Right ventricle myocardium inferior (tissue), 1 donor: Measurements from ENCODE around the gene NXPH2. TPM values are rescaled to one million over a fixed set of nuclear protein-coding genes. Genes with fewer than 3 reads are reported as not detected.

Experiments used
- ATAC-seq: fragments of 200-7000 bp; cut with Tn5 transposase; one replicate; pipeline ENCODE4 v1.9.1; 2020; ENCODE audit warnings: mild to moderate bottlenecking, moderate library complexity
- DNase-seq: peaks from one replicate; pipeline ENCODE4 v3.0.0; 2021; ENCODE audit errors: missing footprints
- intact Hi-C: fragments of 100-400 bp; cut with DNase I; formaldehyde crosslinking; loops from one replicate; pipeline ENCODE4 v1.11.0; 2022
- long read RNA-seq: library from polyadenylated mRNA; unstranded; transcript quantifications from one replicate; pipeline ENCODE4 v2.0.0, GENCODE V29; 2021
- total RNA-seq: library from RNA; stranded (reverse); fragmentation: NEBNext Ultra II Directional; extraction: Animal tissue kit (Norgen Biotek cat#: 25700); gene quantifications from one replicate; pipeline ENCODE4 v1.2.1, GENCODE V29; 2021
- donor health status: DM: no; HTN: yes; CAD: no; lungs with severe emphysema.

Gene NXPH2
- not detected for total RNA-seq
- long read RNA-seq: 0 reads

DNA sequence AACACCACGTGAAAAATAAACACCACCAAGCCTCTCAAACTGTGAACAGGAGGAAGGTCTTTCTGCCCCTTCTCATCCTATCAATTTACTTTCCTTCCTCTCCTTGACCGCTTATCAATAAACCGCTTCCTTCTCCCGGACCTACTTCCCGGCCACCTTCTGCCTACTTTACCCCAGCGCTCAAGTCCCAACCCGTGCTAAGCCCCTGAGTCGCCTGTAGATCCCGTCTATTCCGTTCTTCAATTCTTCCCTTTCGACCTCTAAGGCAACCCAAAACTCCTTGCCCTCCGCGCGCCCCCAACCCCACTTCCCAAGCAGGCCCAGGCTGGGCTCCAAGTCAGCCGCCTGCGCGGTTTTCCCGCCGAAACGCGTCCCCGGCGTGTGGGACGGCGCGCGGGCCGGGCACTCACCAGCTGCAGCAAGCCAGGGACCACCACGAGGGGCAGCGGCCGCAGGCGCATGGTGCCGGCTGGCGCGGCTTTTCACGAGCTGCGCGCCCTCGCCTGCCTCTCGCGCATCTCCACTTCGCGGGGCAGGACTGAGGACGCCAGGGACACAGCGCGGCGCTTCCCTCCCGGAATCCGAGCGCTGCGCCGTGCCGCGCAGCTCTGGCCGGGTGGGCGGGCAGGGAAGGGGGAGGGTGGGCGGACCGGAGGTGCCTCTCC, at the start of gene NXPH2:
TSS of gene NXPH2 (minus strand) at position 610 of the 665 bp plus-strand sequence. CDS start at position 461, 149 bp downstream.
- DNase-seq (no peak), ATAC-seq (no peak)
- intact Hi-C loops: no loop called here

DNA sequence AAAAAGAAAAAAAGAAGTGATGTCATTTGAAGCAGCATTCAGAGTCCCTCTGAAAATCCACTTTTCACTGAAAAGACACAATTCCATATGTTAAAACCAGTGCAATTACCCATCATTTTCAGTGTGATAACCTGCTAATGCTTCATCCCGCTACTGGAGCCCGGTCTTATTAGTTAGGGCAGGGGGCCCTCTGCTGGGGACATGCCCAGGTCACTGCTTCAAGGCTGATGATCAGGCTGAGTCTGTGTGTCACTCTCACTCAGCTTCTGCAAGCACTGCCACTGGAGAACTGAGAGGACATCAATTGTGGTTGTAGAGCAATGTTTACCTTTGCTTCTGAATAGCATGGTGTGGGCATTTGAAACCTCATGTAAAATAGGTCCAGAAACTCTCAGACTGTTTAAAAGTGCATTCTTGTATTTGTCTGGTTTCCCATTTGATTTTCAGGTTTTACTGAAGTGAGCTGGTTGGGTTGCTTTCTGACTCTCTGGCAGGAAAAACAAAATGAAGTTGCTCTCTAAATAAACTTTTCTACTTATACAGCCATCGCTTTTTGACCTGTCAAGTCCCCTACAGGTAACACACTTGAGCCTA, 49.2 kb upstream of the NXPH2 start:
- DNase-seq (no peak), ATAC-seq (no peak)

DNA sequence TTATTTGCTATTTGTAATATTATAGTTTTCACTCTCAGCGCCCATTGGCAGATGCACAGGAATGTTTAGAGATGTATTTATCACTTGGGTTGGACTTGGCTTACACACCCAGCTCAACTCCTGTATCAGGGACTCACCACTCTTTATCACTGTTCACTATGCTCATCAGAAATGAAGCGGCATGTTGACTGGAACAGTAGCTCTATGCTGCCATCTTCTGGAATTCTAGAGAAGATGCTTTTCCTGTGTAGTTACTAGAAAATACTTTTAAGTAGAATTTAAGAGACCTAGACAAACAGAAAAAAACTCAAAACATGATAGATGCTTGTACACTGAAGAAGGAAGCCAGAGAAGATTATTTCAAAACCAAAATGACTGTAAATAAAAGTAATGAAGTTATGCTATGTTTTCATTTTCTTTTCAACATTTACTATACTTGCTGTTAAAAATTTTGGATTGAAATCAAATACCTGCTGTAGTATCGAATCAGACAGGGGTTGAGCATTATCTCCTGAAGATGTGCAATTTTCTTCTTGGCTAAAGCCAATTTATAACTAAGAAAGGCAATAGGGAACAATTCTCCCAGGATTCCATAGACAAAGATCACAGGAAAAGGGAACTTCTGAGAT, 47.4 kb upstream of the NXPH2 start:
- intact Hi-C loops: loop anchor here (2.0 kb wide), 1 partner anchor 917 kb away; no protein-coding TSS in a partner anchor
- ATAC-seq (peak; percentile 69), DNase-seq (no peak)

More for the DNA sequence above, 49.2 kb upstream of the NXPH2 start:
- intact Hi-C loops: no loop called here

DNA sequence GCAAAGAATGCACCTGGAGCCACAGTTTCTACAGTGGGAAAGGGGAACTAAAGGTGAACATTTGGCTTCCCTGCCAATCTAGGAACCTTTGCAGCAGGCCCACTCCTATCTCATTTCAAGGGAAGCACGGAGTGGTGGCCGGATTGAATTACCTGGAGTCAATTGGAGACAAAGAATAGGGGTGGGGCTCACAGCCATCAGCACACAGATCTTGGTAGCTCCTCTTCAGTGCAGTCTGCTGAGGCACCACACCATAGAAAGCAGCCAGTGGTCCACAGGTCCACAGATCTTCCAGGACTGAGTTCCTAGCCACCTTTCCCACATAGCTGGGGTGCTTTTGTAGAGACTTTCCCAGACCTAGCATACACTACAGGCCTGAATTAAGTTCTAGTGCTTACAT, 43.5 kb upstream of the NXPH2 start:
- no peak for ATAC-seq
- DNase-seq: no peak
- intact Hi-C loops: no loop called here

DNA sequence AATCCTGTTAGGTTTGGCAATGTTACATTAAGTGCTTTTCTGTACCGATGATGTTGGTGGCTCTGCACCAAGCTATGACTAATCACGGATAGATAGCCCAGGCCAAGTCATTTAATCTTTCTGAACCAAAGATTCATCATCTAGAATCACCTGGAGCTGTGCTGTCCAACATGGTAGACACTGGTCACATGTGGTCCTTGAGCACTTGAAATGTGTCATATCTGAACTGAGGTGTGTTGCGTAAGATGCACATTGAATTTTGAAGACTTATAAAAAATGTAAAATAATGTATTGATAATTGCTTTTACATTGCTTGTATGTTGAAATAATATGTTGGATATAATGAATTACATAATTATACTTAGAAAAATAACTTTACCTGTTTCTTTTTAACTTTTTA, 39.8 kb upstream of the NXPH2 start:
- ATAC-seq (no peak), DNase-seq (no peak)
- intact Hi-C loops: no loop called here

DNA sequence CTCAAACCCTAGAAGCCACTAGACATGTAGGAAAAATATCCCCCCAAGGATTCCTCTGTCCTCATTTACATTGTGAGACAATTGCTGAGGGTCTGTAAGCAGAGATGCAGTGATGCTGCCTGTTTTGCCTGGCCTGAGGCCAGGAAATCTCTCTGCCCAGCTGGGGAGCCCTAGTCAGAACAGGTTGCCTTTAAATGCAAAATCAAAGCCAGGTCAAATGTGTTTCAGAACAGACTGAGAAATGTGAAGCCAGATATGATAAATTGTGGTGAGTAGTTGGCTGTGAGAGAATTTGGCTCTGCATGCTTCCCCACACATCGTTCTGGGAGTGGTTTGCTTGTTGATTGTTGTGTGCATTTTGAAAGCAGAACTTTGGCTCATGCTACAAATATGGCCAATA, 38.4 kb upstream of the NXPH2 start:
- ATAC-seq: no peak
- intact Hi-C loops: no loop called here
- DNase-seq: no peak

DNA sequence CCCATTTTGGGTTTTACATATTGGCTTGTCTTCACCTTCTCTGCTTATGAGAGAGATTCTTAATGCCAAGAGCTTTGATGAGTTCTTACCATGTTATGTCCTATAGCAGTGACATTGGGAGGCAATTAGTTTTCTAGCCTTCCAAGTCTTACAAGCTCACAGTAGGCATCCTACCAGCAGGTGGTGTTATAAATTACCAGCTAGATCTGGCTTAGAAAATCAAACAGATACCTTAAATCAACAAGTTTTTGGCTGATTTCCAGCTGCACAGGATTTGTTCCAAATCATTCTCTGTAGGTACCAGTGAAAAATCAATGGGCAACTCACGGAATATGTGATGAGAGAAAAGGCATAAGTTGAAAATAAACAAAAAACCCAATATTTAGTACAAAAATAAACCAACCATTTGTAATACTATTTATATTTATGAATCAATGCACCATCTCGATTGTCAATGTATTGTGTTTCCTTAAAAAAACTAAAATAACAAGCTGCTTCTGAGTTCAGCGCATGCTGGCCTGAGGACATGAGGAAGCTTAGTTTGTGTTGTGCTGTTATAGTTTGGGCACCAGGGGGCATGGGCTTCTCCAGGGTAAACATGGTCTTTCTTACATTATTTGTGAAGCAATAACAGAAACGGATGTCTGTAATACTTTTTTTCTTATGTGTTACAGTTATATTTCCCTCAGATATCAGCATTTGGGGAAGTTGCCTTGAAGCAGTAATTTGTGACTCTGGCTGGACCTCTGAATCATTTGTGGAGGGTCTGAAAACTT, 34.1 kb upstream of the NXPH2 start:
- intact Hi-C loops: no loop called here
- no peak for DNase-seq

DNA sequence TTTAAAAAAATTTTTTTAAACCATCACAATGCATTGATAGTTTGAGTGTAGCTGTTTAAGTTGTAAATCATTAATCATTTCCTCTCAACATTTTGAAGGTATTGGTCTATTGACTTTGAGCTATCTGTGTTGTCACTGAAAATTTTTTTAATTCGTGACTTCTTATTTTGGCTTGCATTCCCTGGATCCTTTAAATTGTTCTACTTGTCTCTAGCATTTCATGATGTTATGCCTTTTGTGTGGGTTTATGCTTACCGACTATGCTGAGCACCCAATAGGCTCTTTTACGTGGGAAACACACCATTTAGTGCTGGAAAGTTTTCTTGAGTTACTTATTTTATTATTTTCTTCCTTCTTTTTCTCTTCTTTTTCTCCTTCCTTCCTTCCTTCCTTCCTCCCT, 31.2 kb upstream of the NXPH2 start:
- DNase-seq: no peak
- intact Hi-C loops: no loop called here
- no peak for ATAC-seq

More for the DNA sequence above, 34.1 kb upstream of the NXPH2 start:
- ATAC-seq: no peak

DNA sequence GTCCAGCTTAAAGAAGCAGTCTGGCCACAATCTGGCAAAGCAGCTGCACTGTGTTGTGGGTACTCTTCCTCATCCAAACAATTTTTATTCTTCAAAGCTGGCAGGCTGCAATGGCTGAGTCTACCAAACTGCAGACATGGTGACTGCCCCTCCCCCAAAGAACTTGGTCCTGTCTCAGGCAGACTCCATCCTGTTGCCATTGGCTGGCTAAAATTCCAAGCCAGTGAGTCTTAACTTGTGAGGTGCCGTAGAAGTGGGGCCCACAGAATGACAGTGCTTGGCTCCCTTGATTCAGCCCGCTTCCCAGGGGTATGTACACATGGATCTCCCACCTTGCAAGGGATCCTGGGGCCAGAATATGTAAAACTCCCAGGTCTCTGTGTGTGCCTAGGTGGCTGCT, 14.5 kb upstream of the NXPH2 start:
- intact Hi-C loops: no loop called here
- DNase-seq (no peak), ATAC-seq (no peak)

DNA sequence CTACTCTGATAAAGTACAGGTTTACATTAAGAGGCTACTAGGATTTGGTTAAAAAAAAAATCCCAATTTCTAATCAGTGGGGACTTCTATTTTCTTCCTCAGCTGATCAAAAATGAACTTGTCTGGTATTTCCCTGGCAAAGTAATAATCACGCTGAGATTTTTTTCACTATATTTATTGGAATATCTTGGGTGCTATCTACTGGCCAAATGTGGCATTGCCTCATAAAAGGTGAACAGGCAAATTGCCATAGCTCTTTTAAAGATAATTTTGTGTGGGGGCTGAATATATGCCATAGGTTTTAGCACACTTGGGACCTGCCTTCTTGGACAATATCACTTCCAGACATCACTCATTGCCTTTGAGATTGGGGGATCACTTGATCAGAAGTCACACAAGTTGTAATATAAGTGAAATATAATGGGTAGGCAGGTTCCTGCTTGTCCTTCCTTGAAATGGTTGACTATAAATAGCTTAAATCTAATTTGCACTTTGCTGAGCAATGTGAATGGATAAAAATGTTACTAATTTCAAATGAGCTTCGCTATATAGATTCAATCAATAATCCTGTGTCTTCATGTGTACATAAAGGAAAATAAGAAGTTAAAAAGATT, 7.0 kb upstream of the NXPH2 start:
- DNase-seq (no peak), ATAC-seq (no peak)
- intact Hi-C loops: loop anchor here (1.0 to 2.0 kb wide), 2 partner anchors 840 to 877 kb away; no protein-coding TSS in a partner anchor

DNA sequence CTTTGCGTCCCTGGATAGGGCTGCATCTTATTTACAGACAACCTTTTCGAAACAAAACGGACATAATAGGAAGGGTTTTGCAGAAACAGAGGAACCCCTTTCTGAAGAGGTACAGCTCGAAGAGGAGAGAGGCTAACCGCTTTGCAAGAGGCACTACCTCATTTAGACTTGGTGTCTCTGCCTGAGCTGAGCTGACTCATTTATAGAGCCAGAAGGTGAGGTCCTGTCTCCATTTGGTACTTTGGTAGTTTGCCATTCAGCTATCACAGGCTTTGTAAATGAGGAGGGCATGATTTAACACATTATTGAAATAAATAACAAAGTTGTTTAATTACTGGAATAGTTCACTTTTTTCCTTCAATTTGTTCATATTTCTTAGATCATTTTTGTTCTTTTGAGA, 2.2 kb upstream of the NXPH2 start:
- ATAC-seq (no peak), DNase-seq (no peak)
- intact Hi-C loops: no loop called here

DNA sequence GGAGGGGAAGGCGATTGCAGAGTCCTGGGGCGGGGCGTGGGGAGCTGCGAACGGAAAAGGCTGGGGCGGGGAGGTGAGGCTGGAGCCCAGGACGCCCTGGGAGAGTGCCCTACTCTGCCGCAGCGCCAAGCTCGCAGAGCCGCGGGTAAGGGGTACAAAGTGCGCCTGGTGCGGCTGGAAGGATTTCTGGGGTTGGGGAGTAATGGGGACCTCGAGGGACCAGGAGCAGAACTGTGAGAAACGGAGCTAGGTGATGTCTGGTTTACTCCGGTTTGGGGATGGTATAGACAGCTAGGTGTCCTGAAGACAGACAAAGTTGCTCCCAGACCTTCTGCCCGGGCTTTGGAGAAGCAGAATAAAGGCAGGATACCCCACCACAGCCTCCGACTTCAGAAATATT, 718 bp upstream of the NXPH2 start:
- intact Hi-C loops: no loop called here
- DNase-seq (no peak), ATAC-seq (no peak)

DNA sequence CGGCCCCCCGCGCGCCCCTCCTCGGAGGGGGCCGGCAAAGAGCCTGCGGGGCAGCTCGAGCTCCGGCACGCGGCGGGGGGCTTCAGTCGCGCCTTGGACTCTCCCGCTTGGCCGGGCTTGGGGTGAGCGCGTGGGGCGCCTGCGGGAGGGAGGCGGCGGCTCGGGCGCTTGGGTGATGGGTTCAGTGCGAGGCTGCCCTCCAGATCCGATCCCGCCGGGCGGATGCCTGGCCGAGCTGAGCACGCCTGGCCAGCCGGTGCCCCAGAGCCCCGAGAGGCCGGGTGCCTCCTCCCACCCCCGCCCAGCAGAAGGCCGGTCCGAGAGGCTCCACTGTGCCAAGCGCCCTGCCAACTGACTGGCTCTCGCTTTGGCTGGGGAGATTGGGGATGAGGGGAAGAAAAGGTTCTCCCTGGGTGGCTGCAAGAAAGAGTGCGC, 273 bp upstream of the NXPH2 start:
- intact Hi-C loops: no loop called here
- no peak for ATAC-seq
- no peak for DNase-seq

DNA sequence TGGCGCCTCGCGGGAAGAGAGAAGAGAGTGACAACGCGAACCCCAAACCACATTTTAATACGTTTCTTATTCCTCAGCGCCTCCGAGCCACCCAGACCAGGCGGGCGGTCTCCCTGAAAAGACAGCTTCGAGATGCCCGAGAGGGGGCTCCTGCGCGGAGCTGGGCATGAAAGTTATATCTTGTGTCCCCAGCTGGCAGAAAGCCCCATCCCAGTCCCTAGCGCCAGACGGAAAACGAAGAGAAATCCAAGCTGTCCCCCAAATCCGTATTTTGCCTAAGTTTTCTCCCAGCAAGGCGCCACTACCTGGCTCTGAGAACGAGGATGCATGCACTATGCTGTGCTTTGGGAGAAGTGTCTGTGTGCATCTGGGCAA, 797 bp downstream of the NXPH2 start:
- no peak for ATAC-seq
- intact Hi-C loops: no loop called here
- peak; percentile 31 for DNase-seq

DNA sequence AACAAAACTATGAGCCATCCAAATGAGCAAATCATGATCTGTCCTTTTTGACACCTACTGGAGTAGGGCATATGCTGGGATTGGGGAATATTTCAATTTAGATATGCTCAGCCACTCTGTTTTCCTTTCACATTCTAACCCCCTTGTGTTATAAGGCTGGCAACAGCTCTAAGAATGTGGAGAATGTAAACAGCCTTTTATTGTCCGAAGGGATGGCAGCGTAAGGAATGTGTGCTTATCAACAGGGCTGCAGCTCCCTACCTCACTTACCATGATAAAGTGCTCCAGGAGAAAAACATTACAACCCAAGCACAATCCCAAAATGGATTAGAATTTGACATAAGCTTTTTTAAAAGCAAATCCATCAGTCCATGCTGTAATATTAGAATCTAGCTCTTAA, 2.2 kb downstream of the NXPH2 start:
- DNase-seq (no peak), ATAC-seq (no peak)
- intact Hi-C loops: no loop called here

DNA sequence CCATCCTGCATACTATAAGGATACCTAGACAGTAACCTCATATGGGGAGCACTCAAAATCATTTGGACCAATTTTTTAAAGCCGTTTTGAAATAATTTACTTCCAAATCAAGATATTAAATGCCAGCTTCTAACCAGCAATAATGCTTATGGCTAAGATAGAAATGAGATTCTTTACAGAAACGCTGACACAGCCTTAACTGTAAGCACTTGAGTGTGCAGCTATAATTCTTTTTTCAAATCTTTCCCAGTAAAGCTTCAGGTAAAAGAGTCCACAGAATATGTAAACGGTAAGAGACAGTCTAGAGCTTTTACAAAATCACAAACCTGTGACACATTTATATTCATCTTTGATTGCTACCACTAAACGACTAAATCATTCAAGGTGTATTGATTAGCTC, 4.5 kb downstream of the NXPH2 start:
- no peak for ATAC-seq
- intact Hi-C loops: no loop called here
- no peak for DNase-seq

DNA sequence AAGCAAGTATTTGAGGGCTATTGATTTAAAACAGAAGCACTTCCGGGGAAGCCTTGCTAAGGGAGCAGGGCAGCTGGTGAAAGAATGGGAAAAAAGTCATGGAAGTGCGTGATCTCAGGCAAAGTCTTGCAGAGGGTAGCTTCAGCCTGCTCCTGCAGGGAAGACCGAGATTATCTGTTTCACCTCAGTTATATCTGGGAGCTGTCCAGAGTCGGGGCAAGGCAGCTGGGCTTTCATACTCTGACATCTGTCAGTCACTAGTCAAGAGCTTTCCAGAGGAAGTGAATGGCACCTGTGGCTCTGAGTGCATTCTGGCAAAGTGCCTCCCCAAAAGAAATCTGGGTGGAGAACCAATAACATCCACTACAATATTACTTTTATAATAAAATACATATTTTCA, 8.7 kb downstream of the NXPH2 start:
- ATAC-seq (no peak), DNase-seq (peak; percentile 41)
- intact Hi-C loops: no loop called here

DNA sequence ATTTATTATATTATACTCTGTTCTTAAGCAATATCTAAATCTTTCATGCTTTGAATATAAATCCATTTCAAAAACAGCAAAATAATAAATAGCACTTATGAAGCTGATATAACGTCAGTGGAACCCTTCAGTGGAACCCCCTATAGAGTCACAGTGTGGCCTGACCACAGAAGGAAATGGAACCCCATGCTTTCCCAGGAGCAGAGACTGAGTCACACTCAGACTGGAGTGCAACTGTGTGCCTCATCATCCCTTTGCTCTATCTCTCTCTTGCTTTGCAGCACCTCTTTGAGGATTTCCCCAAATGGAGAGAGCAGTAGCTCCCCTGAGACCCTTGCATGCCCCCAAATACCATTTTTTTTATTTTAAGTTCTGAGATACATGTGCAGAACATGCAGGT, 13.1 kb downstream of the NXPH2 start:
- intact Hi-C loops: no loop called here
- DNase-seq (no peak), ATAC-seq (no peak)

DNA sequence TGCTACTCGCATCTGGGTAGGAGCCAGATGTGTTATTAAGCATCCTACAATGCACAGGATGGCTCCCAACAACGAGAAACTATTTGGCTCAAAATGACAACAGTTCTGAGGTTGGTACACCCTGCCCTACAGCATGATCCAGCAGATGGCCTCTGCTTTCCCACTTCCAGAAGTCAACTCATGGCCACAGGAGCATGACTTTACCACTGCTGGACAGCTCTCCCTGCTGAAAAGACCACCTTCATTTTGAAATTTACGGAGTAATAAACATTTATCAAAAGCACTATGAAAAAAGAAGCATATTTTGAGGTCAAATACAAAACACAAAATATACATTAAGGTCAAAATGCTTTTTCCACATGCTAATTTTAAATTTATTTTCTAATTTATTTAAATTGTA, 13.7 kb downstream of the NXPH2 start:
- ATAC-seq (no peak), DNase-seq (no peak)
- intact Hi-C loops: no loop called here
